ENCODE results near the gene MAPRE2. TPM values are rescaled to one million over a fixed set of nuclear protein-coding genes. Genes with fewer than 3 reads are reported as not detected.

MAPRE2 gene
- total RNA-seq, 1 donor from 2014 or later = 17.1 TPM

DNA sequence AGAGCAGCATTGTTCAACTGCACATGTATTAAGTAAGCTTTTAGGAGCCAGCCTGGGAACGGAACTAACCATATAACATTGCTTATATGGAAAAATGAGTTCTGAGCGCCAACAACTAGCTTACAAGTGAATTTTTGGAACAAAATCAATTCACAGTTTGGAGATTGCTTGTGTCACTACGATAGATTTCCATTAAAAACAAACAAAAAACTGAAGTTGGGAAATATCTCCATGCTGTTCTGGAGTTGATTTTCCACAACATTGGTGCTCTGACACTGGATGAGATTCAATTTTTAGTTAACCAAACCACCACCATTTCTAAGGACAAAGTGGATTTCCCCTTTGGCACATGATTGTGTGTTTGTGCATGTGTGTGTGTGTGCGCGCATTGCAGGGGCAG, 142.7 kb downstream of the MAPRE2 start:
- H3K27ac Mint-ChIP-seq = no peak overlapping the region

DNA sequence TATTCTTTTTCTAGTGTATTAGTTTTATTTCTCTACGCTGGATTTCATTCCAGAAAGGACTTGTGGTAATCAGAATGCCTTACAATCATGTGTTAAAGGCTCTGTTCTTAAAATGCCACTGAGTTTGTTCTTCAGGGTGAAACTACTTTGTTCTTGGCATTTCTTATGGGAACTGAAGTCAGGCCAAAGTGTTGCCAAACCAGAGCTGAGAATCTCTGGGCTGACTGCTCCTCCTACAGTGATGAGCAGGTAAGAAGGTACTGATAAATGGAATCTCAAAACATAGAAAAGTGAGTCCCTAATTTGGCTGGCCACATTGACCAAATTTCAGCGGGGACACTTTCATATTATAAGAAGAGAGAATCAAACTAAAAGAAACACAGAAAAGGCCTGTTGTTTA, 144.6 kb downstream of the MAPRE2 start:
- no peaks in the 10 kb centered on the region for H3K9me3 Mint-ChIP-seq
- TF ChIP-seq, protein P1, sequence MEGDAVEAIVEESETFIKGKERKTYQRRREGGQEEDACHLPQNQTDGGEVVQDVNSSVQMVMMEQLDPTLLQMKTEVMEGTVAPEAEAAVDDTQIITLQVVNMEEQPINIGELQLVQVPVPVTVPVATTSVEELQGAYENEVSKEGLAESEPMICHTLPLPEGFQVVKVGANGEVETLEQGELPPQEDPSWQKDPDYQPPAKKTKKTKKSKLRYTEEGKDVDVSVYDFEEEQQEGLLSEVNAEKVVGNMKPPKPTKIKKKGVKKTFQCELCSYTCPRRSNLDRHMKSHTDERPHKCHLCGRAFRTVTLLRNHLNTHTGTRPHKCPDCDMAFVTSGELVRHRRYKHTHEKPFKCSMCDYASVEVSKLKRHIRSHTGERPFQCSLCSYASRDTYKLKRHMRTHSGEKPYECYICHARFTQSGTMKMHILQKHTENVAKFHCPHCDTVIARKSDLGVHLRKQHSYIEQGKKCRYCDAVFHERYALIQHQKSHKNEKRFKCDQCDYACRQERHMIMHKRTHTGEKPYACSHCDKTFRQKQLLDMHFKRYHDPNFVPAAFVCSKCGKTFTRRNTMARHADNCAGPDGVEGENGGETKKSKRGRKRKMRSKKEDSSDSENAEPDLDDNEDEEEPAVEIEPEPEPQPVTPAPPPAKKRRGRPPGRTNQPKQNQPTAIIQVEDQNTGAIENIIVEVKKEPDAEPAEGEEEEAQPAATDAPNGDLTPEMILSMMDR (IDR thresholded peaks at IDR 0.05; ENCODE audit: unreplicated experiment) = no peak
- H3K36me3 Mint-ChIP-seq = no peaks in the 10 kb centered on the region
- H3K27me3 Mint-ChIP-seq (ENCODE audit: low read depth) = no peaks in the 10 kb centered on the region
- no peak overlapping the region for H3K4me3 Mint-ChIP-seq
- no peak overlapping the region for H3K27ac Mint-ChIP-seq
- no peak for DNase-seq (ENCODE audit: low spot score in 2 of 2, unreplicated experiment in 2 of 2)
- H3K4me1 Mint-ChIP-seq = peaks cover 9% of the 10 kb centered on the region

More for the DNA sequence above, 142.7 kb downstream of the MAPRE2 start:
- no peak overlapping the region for H3K4me3 Mint-ChIP-seq
- no peak for DNase-seq (ENCODE audit: low spot score in 2 of 2, unreplicated experiment in 2 of 2)
- TF ChIP-seq, protein P1 (IDR thresholded peaks at IDR 0.05; ENCODE audit: unreplicated experiment) = no peak
- no peaks in the 10 kb centered on the region for H3K27me3 Mint-ChIP-seq (ENCODE audit: low read depth)
- no peaks in the 10 kb centered on the region for H3K36me3 Mint-ChIP-seq
- H3K9me3 Mint-ChIP-seq = no peaks in the 10 kb centered on the region
- H3K4me1 Mint-ChIP-seq = no peaks in the 10 kb centered on the region

DNA sequence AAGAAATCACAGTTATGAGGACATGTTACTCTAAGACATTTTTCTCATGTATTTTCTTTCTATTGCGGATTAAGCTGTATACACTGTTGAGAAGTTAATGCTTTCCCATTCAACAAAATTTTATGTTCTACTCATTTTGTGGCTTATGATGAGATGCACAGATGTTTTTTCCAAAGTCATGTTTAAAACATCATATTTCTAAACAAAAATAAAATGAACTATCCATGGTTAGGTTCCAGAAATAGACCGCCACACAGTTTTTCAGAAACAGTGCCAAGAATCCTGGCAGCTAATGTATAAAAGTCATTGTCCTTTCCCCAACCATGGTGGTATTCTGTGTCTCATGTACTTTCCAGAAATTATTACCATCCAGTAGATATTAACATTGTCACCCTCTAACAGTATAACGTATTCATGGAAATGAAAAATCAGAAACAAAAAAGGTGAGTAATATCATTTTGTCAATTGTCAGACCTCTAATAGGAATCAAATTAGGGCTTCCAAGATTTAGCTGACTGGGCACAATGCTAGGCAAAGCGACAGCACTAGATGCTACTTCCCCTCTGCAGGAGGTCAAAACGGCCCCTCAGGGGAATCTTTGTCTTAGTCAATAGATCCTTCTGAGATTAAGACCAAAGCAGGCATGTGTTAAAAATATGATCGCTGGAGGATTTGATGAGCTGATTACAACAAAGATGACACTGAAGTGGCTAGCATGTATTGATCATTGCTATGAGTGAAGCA, 145.2 kb downstream of the MAPRE2 start:
- no peak for DNase-seq (ENCODE audit: low spot score in 2 of 2, unreplicated experiment in 2 of 2)
- no peak overlapping the region for H3K4me3 Mint-ChIP-seq
- H3K36me3 Mint-ChIP-seq = no peaks in the 10 kb centered on the region
- H3K4me1 Mint-ChIP-seq = peaks cover 16% of the 10 kb centered on the region
- H3K9me3 Mint-ChIP-seq = no peaks in the 10 kb centered on the region
- TF ChIP-seq, protein P1 (IDR thresholded peaks at IDR 0.05; ENCODE audit: unreplicated experiment) = no peak
- H3K27ac Mint-ChIP-seq = no peak overlapping the region
- H3K27me3 Mint-ChIP-seq (ENCODE audit: low read depth) = no peaks in the 10 kb centered on the region

DNA sequence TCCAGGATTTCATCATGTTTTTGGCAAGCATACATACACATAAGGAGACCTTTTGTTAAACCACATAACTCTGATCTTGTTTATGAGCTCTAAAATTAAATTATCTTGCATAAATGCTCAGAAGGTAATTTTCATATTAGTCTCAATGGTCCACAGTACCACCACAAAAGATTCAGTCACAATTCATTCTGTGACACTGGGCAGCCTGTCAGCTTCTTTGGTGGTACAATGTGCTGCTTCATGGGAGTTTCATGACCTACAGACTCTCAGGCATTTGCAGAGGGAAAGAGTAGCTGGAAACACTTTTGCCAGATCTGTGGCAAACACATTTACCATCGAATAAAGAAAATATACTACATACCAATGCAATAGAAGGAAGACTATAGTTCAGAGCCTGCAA, 148.3 kb downstream of the MAPRE2 start:
- Mint-ChIP-seq H3K9me3 (no peaks in the 10 kb centered on the region), H3K4me1 (peaks cover 23% of the 10 kb centered on the region), H3K27ac (no peak overlapping the region), H3K36me3 (no peaks in the 10 kb centered on the region), H3K27me3 (ENCODE audit: low read depth) (no peaks in the 10 kb centered on the region), H3K4me3 (no peak overlapping the region)
- no peak for DNase-seq (ENCODE audit: low spot score in 2 of 2, unreplicated experiment in 2 of 2)
- TF ChIP-seq, protein P1 (IDR thresholded peaks at IDR 0.05; ENCODE audit: unreplicated experiment) = no peak

DNA sequence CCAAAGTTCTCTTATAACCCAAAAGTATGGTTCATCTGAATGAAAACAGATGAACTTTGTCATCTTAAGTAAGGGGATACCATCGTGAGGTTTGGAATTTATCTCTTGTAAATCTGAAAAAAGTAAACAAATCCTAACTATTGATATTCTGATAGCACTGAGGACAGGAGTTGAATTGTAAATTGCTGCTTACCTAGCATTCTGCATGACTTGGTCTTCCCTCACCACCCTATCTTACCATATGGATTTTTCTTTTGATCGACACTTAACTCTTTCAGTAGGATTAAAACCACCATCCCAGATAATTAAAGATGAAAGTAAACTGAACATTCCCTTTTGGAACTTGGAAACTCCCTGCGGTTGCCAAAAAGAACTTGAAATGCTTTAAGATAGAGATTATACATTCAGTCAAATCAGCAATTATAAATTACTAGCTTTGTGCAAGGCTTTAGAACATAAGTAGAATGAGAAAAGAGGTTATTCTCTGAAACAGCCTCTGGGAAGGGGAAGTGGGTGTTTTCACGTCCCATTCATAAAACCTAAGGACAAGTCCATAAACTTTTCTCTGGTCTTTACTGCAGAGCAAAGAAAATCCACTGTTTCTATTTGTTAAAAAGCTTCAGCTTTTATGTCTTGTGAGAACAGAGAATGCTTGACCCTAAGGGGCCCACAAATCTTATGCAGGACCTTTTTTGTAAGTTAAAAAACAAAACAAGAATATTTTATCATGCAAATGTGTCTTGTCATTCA, 149.9 kb downstream of the MAPRE2 start:
- DNase-seq (ENCODE audit: low spot score in 2 of 2, unreplicated experiment in 2 of 2) = no peak
- Mint-ChIP-seq H3K36me3 (no peaks in the 10 kb centered on the region), H3K27ac (peak overlapping the region; percentile 51)

More for the DNA sequence above, 149.9 kb downstream of the MAPRE2 start:
- H3K4me3 Mint-ChIP-seq = no peak overlapping the region
- no peaks in the 10 kb centered on the region for H3K27me3 Mint-ChIP-seq (ENCODE audit: low read depth)
- H3K4me1 Mint-ChIP-seq = peaks cover 23% of the 10 kb centered on the region
- TF ChIP-seq, protein P1 (IDR thresholded peaks at IDR 0.05; ENCODE audit: unreplicated experiment) = no peak
- H3K9me3 Mint-ChIP-seq = no peaks in the 10 kb centered on the region
